LNCaP clone FGC (cell line): ENCODE results near the gene LINGO1.

Source experiments
- DNase-seq: peaks from one replicate; pipeline ENCODE4 v3.0.0-alpha.2; 2011; ENCODE audit warnings: low read depth
- H3K4me3 ChIP-seq: 2 replicates; pipeline ENCODE4 v1.5.1; 2011; ENCODE audit warnings: mild to moderate bottlenecking, low read depth, low read length, control low read depth
- TF ChIP-seq, protein P1 (sequence below): IDR thresholded peaks from 2 replicates; pipeline ENCODE4 v1.5.1; 2012; ENCODE audit warnings: mild to moderate bottlenecking; ENCODE audit not compliant: control insufficient read depth, insufficient read depth; ENCODE audit errors: extremely low read depth

Gene LINGO1

DNA sequence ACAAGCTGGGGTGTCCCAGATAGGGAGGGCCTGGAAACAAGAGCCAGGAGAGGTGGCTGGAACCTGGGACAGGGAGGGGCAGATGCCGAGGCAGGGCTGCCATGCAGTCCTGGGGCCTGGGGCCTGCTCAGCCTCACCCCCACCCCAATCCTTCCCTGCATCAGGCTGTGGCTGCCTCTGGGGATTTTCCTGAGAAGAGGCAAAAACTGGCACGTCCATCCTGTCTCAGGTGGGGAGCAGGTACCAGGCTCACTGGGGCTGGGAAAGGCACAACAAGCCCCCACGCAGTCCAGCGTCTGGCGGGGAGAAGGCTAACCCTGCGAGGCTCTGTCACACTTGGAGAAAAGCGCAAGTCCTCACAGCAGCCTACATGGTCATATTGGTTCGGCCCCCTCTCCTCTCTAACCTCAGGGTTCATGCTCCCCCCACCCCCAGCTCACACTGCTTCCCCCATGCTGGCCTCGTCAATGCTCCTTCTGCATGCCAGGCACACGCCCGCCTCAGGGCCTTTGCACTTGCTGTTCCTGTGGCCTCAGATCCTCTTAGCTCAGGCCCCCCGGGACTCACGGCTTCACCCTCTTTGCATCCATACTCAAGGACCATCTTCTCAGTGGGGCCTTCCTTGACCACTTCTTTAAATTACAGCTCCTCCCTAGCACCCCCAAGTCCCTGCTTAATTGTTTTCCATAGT, 53.1 kb downstream of the LINGO1 start:
- H3K4me3 ChIP-seq: no peak overlapping the region
- TF ChIP-seq, protein P1, sequence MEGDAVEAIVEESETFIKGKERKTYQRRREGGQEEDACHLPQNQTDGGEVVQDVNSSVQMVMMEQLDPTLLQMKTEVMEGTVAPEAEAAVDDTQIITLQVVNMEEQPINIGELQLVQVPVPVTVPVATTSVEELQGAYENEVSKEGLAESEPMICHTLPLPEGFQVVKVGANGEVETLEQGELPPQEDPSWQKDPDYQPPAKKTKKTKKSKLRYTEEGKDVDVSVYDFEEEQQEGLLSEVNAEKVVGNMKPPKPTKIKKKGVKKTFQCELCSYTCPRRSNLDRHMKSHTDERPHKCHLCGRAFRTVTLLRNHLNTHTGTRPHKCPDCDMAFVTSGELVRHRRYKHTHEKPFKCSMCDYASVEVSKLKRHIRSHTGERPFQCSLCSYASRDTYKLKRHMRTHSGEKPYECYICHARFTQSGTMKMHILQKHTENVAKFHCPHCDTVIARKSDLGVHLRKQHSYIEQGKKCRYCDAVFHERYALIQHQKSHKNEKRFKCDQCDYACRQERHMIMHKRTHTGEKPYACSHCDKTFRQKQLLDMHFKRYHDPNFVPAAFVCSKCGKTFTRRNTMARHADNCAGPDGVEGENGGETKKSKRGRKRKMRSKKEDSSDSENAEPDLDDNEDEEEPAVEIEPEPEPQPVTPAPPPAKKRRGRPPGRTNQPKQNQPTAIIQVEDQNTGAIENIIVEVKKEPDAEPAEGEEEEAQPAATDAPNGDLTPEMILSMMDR: no peak
- DNase-seq: no peak

DNA sequence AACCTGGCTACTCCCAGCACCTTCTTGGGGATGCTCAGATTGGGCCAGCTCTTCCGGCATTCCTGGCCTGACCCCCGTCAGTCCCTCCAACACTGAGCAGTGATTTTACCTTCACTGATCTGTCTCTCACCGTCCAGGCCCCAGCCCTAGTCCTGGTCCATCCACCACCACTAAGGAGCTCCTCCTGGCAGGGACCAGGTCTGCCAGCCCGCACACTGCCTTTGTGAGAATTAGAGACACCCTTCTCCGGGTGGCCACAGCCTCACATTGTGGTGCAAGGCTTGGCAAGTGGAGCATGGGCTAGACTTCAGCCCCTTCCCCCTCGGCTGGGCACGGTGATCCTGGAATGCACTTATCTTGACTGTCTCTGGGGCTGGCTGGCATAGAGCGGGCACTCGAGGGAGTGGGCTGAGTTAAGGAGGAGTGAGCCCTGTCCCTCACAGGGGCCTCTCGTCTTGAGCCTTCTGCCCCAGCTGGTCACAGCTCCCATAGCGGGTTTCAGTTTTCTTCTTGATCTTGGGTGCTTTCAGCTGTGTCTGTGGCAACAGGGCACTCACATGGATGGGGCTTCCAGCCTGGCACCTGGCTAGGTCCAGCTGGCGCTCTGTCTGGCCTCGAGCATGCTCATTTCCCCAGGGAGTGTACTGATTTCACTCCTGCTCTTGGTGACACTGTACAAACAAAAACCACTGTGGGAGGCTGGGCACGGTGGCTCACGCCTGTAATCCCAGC, 53.9 kb downstream of the LINGO1 start:
- DNase-seq: no peak
- no peak overlapping the region for H3K4me3 ChIP-seq
- TF ChIP-seq, protein P1: no peak

DNA sequence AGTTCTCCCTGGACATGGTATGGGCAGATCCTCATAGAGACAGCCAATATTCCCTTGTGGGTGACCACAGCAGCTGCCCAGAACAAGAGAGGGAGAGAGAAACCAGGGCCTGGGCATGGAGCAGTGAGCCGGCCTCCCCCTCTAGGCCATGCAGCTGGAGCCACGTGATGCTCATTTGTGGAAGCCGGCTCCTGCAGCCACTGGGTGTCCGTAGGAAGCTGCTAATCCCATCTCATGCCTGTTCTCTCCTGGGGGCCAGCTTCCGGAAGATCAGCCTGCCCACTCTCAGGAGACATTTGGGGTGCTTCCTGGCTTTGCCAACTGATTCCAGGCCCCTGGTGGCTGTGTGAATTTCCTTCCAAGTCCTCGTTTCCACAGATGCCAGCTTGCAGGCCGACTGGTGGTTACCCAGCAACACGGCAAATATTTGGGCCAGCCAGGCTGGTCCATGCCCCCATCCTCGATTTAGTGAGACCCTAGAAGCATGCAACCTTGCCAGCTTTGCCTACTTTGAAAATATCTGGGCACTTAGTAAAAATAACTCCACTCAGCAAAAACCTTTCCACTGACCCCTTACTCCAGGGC, 55.3 kb downstream of the LINGO1 start:
- TF ChIP-seq, protein P1: no peak
- H3K4me3 ChIP-seq: no peak overlapping the region
- no peak for DNase-seq

DNA sequence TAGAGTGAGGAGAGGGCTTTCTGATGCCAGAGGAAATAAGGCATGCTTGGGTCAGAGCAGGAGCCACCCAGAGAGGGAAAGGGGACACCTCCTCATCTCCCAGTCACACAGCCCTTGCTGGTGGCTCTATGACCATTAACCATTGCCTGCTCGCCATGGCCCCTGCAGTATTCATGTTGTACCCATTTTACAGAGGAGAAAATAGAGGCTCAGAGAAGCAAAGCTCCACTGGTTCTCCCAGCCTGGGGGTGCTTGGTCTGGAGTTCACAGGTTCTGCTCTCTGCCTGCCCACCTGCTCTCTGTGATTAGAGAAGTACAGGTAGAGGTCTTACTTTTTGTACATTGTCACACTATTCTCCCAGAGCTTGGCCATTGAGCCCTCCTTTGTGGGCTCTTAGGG, 56.2 kb downstream of the LINGO1 start:
- no peak for DNase-seq
- TF ChIP-seq, protein P1: no peak
- no peak overlapping the region for H3K4me3 ChIP-seq

DNA sequence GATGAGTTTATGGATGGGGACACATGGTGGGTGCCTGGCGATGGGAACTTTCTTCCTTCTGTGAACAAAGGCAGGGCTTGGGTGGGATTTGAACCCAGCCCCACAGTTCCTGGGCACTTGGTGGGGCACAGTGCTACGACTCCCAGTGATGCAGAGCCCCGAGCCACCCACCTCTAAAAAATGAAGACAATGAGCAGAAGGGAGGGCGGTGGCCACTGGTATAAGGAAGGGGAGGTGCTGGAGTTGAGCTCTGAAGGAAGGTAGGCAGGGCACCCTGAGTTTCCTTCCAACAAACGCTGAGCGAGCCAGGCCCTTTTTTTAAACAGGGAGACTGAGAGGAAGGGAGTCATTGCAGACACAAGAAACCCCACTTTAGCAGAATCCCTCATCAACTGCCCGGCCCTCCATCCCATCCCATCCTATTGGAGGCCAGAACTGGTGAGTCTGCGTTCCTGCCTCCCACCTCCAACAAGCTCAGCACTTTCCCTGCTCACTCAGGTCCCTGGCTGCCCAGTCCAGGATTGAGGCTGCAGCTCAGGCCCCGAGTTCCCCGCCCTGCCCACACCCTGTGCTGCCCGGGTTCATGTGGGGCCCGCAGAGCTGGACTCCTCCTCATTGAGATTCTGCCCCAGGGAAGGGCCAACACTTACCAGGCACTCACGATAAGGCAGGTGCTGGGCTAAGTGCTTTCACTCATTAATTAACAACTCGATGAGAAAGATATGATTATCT, 57.3 kb downstream of the LINGO1 start:
- H3K4me3 ChIP-seq: no peak overlapping the region
- DNase-seq: no peak
- TF ChIP-seq, protein P1: no peak

DNA sequence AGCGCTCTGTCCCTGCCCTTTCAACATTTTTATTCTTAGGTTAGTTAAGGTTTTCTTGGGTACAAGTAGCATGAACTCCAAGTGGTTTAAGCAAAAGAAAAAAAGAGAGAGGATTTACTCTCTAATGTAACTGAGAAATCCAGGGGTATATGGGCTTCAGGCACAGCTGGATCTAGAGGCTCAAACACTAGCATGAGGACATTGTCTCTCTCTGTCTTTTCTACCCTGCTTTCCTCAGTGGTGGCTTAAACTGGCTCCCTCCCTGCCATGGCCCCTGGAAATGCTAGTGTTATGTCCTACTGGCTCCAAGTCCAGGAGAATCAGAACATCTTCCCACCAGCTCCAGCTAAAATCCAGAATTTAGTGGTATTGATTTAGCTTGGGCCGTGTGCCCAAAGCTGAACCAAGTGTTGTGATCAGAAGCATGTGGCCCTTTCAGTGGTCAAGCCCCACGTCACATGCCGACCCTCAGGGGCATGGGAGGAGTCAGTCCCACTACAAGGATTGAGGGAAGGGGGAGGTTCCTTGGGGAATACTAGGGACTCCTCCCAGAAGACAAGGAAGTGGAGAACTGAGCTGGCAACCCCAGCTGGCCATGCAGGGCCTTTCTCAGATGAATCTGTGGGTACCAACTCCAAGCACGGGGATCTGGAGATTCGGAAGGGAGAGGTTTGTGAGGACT, 58.0 kb downstream of the LINGO1 start:
- TF ChIP-seq, protein P1: no peak
- DNase-seq: no peak
- H3K4me3 ChIP-seq: no peak overlapping the region
